Neuronal stem cell (in vitro differentiated cells): ENCODE measurements around the gene TXN.

ENCODE experiments used
- DNase-seq: peaks from one replicate; pipeline ENCODE4 v3.0.0-alpha.2; 2013; ENCODE audit warnings: low spot score
- H2AFZ ChIP-seq: one replicate; pipeline ENCODE4 v1.6.1; 2013; ENCODE audit warnings: mild to moderate bottlenecking, low read length, inconsistent platforms
- H2AK5ac ChIP-seq: 2 replicates; pipeline ENCODE4 v1.6.1; 2013; ENCODE audit warnings: low read depth, mild to moderate bottlenecking, inconsistent platforms, low read length, moderate library complexity, mixed read lengths
- H2BK120ac ChIP-seq: 2 replicates; pipeline ENCODE4 v1.6.1; 2013; ENCODE audit warnings: low read depth, mild to moderate bottlenecking, inconsistent platforms, low read length, moderate library complexity, mixed read lengths
- H2BK12ac ChIP-seq: one replicate; pipeline ENCODE4 v1.6.1; 2013; ENCODE audit warnings: low read length, inconsistent platforms
- H2BK15ac ChIP-seq: 2 replicates; pipeline ENCODE4 v1.6.1; 2013; ENCODE audit warnings: mild to moderate bottlenecking, low read length, inconsistent platforms, mixed read lengths
- H2BK5ac ChIP-seq: one replicate; pipeline ENCODE4 v1.6.1; 2013; ENCODE audit warnings: inconsistent platforms, mild to moderate bottlenecking, low read length, moderate library complexity
- H3K14ac ChIP-seq: one replicate; pipeline ENCODE4 v1.6.1; 2013; ENCODE audit warnings: low read length, inconsistent platforms
- H3K18ac ChIP-seq: 2 replicates; pipeline ENCODE4 v1.6.1; 2013; ENCODE audit warnings: low read length, inconsistent platforms
- H3K23ac ChIP-seq: 2 replicates; pipeline ENCODE4 v1.6.1; 2013; ENCODE audit warnings: low read depth, mild to moderate bottlenecking, mixed read lengths, low read length, inconsistent platforms; ENCODE audit not compliant: poor library complexity
- H3K27ac ChIP-seq: replicated peaks from 3 replicates; pipeline ENCODE4 v1.5.1; 2013; ENCODE audit warnings: low read length, inconsistent platforms
- H3K27me3 ChIP-seq, 3 experiments: 2 replicates each; pipeline ENCODE4 v1.6.1; 2013; ENCODE audit warnings: low read length in 3 of 3, mild to moderate bottlenecking in 2 of 3, inconsistent platforms in 1 of 3, low read depth in 1 of 3, mixed read lengths in 1 of 3, moderate library complexity in 1 of 3; ENCODE audit not compliant: control insufficient read depth in 3 of 3, insufficient read depth in 3 of 3
- H3K36me3 ChIP-seq, 2 donors: replicated peaks in 1 of 2; 2 replicates each; pipeline ENCODE4 v1.6.1; 2013; ENCODE audit warnings: low read length in 2 of 2; ENCODE audit not compliant: control insufficient read depth in 2 of 2, insufficient read depth in 2 of 2
- H3K4ac ChIP-seq: 2 replicates; pipeline ENCODE4 v1.6.1; 2013; ENCODE audit warnings: inconsistent platforms, mild to moderate bottlenecking, low read length, moderate library complexity
- H3K4me1 ChIP-seq, 2 donors: 1 replicate in 1 of 2; 2 replicates in 1 of 2; pipeline ENCODE4 v1.6.1; 2013; ENCODE audit warnings: low read length in 2 of 2, low read depth in 1 of 2; ENCODE audit not compliant: control insufficient read depth in 2 of 2, insufficient read depth in 1 of 2
- H3K4me2 ChIP-seq: one replicate; pipeline ENCODE4 v1.6.1; 2013; ENCODE audit warnings: mild to moderate bottlenecking, low read length, inconsistent platforms; ENCODE audit not compliant: insufficient read depth, poor library complexity, severe bottlenecking
- H3K4me3 ChIP-seq, 2 donors: 2 replicates each; pipeline ENCODE4 v1.5.1; 2013; ENCODE audit warnings: low read length in 2 of 2, mild to moderate bottlenecking in 2 of 2, inconsistent platforms in 1 of 2, moderate library complexity in 1 of 2
- H3K79me1 ChIP-seq: one replicate; pipeline ENCODE4 v1.6.1; 2013; ENCODE audit warnings: low read depth, mild to moderate bottlenecking, inconsistent platforms, low read length, moderate library complexity
- H3K9ac ChIP-seq: one replicate; pipeline ENCODE4 v1.6.1; 2013; ENCODE audit warnings: mild to moderate bottlenecking, low read depth, low read length, inconsistent platforms; ENCODE audit not compliant: poor library complexity
- H3K9me3 ChIP-seq, 2 donors: replicated peaks in 1 of 2; 2 replicates each; pipeline versions ENCODE3 to v1.6.1; 2013; ENCODE audit warnings: low read length in 2 of 2, mild to moderate bottlenecking in 2 of 2, inconsistent platforms in 1 of 2, low read depth in 1 of 2, mixed read lengths in 1 of 2, moderate library complexity in 1 of 2; ENCODE audit not compliant: control insufficient read depth in 2 of 2, insufficient read depth in 1 of 2
- H4K8ac ChIP-seq: one replicate; pipeline ENCODE4 v1.6.1; 2013; ENCODE audit warnings: low read depth, mild to moderate bottlenecking, inconsistent platforms, low read length, moderate library complexity
- H4K91ac ChIP-seq: one replicate; pipeline ENCODE4 v1.6.1; 2013; ENCODE audit warnings: low read length, low read depth, mild to moderate bottlenecking, inconsistent platforms; ENCODE audit not compliant: poor library complexity
- WGBS, 2 donors: extraction: QIAGEN DNeasy Blood & Tissue Kit; methylation state at CpG; one replicate each; pipeline ENCODE4 v1.1.7; 2013; ENCODE audit warnings: missing lambda C conversion rate in 2 of 2, mixed read lengths in 1 of 2; ENCODE audit not compliant: insufficient read length in 2 of 2, insufficient replicate concordance in 1 of 2; ENCODE audit errors: extremely low coverage in 2 of 2; 5-methylcytosine and 5-hydroxymethylcytosine counted together

Gene TXN

GRCh38 chr9:110261632-110262031 is 5.3 kb upstream of the TXN start:
- no peak overlapping the region for H2AFZ ChIP-seq
- H3K36me3 ChIP-seq = no peaks in the 10 kb centered on the region
- H2AK5ac ChIP-seq = no peak overlapping the region
- H3K9me3 ChIP-seq = peaks cover 0 to 3% of the 10 kb centered on the region in 2 donors
- H3K23ac ChIP-seq = no peak overlapping the region
- H2BK5ac ChIP-seq = no peak overlapping the region
- no peak for DNase-seq
- H3K9ac ChIP-seq = no peak overlapping the region
- no peak overlapping the region for H2BK12ac ChIP-seq
- H3K4ac ChIP-seq = no peak overlapping the region
- H2BK15ac ChIP-seq = no peak overlapping the region
- no peak overlapping the region for H3K4me2 ChIP-seq
- no peak overlapping the region for H3K14ac ChIP-seq
- no peaks in the 10 kb centered on the region for H3K27me3 ChIP-seq
- H3K27ac ChIP-seq = no peak overlapping the region
- H4K91ac ChIP-seq = no peak overlapping the region
- H3K18ac ChIP-seq = no peak overlapping the region
- no peak overlapping the region for H4K8ac ChIP-seq
- H3K4me3 ChIP-seq = no peak overlapping the region
- no peaks in the 10 kb centered on the region for H3K79me1 ChIP-seq
- WGBS, 2 donors = no CpG with 5 or more reads among the region's 5 CpGs
- H2BK120ac ChIP-seq = no peak overlapping the region
- peaks cover 3 to 10% of the 10 kb centered on the region in 2 donors for H3K4me1 ChIP-seq

GRCh38 chr9:110260911-110261310 is 4.6 kb upstream of the TXN start:
- no peak for DNase-seq
- Histone ChIP-seq H3K18ac (no peak overlapping the region), H3K79me1 (no peaks in the 10 kb centered on the region), H3K4me2 (no peak overlapping the region), H3K27me3 (no peaks in the 10 kb centered on the region), H2BK15ac (no peak overlapping the region), H4K91ac (no peak overlapping the region), H2BK5ac (no peak overlapping the region), H3K23ac (no peak overlapping the region), H3K4ac (no peak overlapping the region), H3K14ac (no peak overlapping the region), H3K4me3 (no peak overlapping the region), H3K9me3 (peaks cover 0 to 3% of the 10 kb centered on the region in 2 donors), H3K27ac (no peak overlapping the region), H2BK120ac (no peak overlapping the region), H4K8ac (no peak overlapping the region), H3K9ac (no peak overlapping the region), H2BK12ac (no peak overlapping the region), H2AK5ac (no peak overlapping the region), H3K4me1 (peaks cover 3 to 10% of the 10 kb centered on the region in 2 donors), H3K36me3 (no peaks in the 10 kb centered on the region), H2AFZ (no peak overlapping the region)
- no CpG with 5 or more reads among the region's 4 CpGs for whole genome bisulfite sequencing, 2 donors

- no peak overlapping the region for H2BK12ac ChIP-seq
- no peak overlapping the region for H3K23ac ChIP-seq
- no peak overlapping the region for H2BK15ac ChIP-seq
- H2BK120ac ChIP-seq = no peak overlapping the region
- H3K14ac ChIP-seq = no peak overlapping the region
- H3K9ac ChIP-seq = no peak overlapping the region
- H3K4me1 ChIP-seq = peaks cover 4 to 10% of the 10 kb centered on the region in 2 donors
- H3K27me3 ChIP-seq = no peaks in the 10 kb centered on the region
- peaks cover 0 to 2% of the 10 kb centered on the region in 2 donors for H3K9me3 ChIP-seq
- H4K91ac ChIP-seq = no peak overlapping the region
- no peak overlapping the region for H2BK5ac ChIP-seq
- H4K8ac ChIP-seq = no peak overlapping the region
- WGBS, 2 donors = no CpG with 5 or more reads among the region's 2 CpGs
- no peak overlapping the region for H3K27ac ChIP-seq
- no peak overlapping the region for H3K4ac ChIP-seq
- H3K36me3 ChIP-seq = no peaks in the 10 kb centered on the region
- H3K79me1 ChIP-seq = peaks cover 5% of the 10 kb centered on the region
- H2AFZ ChIP-seq = no peak overlapping the region
- no peak overlapping the region for H3K4me3 ChIP-seq
- H2AK5ac ChIP-seq = no peak overlapping the region
- no peak overlapping the region for H3K4me2 ChIP-seq
- no peak for DNase-seq
- H3K18ac ChIP-seq = no peak overlapping the region
These were observed 3.3 kb upstream of the TXN start for GRCh38 chr9:110259566-110259965.

GRCh38 chr9:110258690-110259091 is 2.4 kb upstream of the TXN start:
- Histone ChIP-seq H3K4me2 (no peak overlapping the region), H2BK5ac (no peak overlapping the region), H3K79me1 (peaks cover 8% of the 10 kb centered on the region), H3K9me3 (no peaks in the 10 kb centered on the region), H3K27me3 (no peaks in the 10 kb centered on the region), H4K91ac (no peak overlapping the region), H2BK120ac (no peak overlapping the region), H2AK5ac (no peak overlapping the region), H3K36me3 (no peaks in the 10 kb centered on the region), H3K27ac (no peak overlapping the region), H3K23ac (no peak overlapping the region), H3K18ac (no peak overlapping the region), H3K4ac (no peak overlapping the region), H3K9ac (no peak overlapping the region), H3K14ac (no peak overlapping the region), H2BK12ac (no peak overlapping the region), H2AFZ (no peak overlapping the region), H3K4me1 (peaks cover 6 to 10% of the 10 kb centered on the region in 2 donors), H3K4me3 (no peak overlapping the region), H2BK15ac (no peak overlapping the region), H4K8ac (no peak overlapping the region)
- WGBS, 2 donors = no CpG with 5 or more reads among the region's 3 CpGs
- no peak for DNase-seq
